Stimulated activated CD8-positive, alpha-beta memory T cell treated with anti-CD3 and anti-CD28 coated beads, Interleukin-7, amount 100 ng/mL, for 48 hours (primary cell): ENCODE measurements around the gene PDXK.
A peak's percentile ranks its signal among the peaks of the same experiment; 100 is the strongest.

ENCODE experiments used
- DNase-seq, 2 donors: peaks; one replicate each; pipeline ENCODE4 v3.0.0-alpha.2; 2020; ENCODE audit warnings: low read depth in 1 of 2; ENCODE audit errors: extremely low read depth in 1 of 2

Gene PDXK

GRCh38 chr21:43801006-43801783 is 82.3 kb downstream of the PDXK start:
- DNase-seq: no peak

- no peak for DNase-seq
These were observed 83.9 kb downstream of the PDXK start for GRCh38 chr21:43802713-43803313.

- DNase-seq: no peak
These were observed 84.8 kb downstream of the PDXK start for GRCh38 chr21:43803558-43804300.

GRCh38 chr21:43805275-43805800 is 86.4 kb downstream of the PDXK start:
- no peak for DNase-seq

- no peak for DNase-seq
These were observed 87.2 kb downstream of the PDXK start for GRCh38 chr21:43806017-43806710.

GRCh38 chr21:43808367-43808766 is 89.4 kb downstream of the PDXK start:
- DNase-seq: no peak

- no peak for DNase-seq
These were observed 89.9 kb downstream of the PDXK start for GRCh38 chr21:43808832-43809251.

- no peak for DNase-seq
These were observed 90.4 kb downstream of the PDXK start for GRCh38 chr21:43809346-43809799.

- no peak for DNase-seq
These were observed 91.0 kb downstream of the PDXK start for GRCh38 chr21:43809853-43810504.

GRCh38 chr21:43810505-43811261 is 91.8 kb downstream of the PDXK start:
- peak; percentile 74 to 82 for DNase-seq

- no peak for DNase-seq
These were observed 92.6 kb downstream of the PDXK start for GRCh38 chr21:43811262-43812105.
